GM23248 (cell line): ENCODE results near the gene RNF166.

Source experiments
- EZH2 ChIP-seq: fragments of 200-600 bp; sonication (generic); IDR thresholded peaks from 2 replicates; pipeline ENCODE4 v1.6.1; 2018; ENCODE audit warnings: antibody characterized with exemption, mild to moderate bottlenecking; ENCODE audit not compliant: insufficient read depth, poor library complexity, severe bottlenecking
- EZH2phosphoT487 ChIP-seq: fragments of 200-600 bp; sonication (generic); IDR thresholded peaks from 2 replicates; pipeline ENCODE4 v1.6.1; 2018; ENCODE audit warnings: antibody characterized with exemption, moderate library complexity, mild to moderate bottlenecking, low read depth; ENCODE audit not compliant: insufficient read depth

DNA sequence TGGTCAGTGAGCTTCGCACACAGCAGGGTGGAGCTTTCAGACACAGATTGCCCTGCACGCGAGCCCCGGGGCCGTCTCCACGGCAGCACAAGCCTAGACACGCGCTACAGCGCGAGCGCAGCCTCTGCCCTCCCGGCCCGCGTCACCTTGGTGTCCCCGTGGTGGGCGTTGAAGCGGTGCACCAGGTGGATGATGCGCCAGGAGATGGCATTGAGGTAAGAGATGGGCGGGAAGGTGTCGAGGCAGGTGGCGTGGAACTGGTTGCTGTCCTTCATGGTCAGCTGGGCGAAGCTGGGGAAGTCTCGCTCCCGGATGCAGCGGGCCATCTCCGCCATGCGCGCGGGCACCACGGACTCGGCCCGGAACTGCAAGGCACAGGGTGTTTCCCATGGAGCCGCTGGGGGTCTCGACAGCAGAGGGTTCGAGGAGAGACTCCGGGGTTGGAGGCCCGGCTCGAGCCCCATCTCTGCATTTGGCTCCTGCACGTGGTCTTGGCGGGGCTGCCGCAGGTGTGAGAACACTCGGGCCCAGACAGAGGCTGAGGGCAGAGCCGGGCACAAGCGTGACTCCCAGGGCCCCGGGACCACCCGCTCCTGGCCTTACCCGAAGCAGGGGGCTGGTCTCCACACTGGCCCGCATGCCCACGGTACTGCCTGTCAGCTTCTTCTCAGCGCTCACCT is 51.0 kb downstream of the RNF166 start:
- TF ChIP-seq EZH2phosphoT487 (no peak), EZH2 (no peak)
